HCT116 (cell line): Measurements from ENCODE around the gene PIP5KL1.

ENCODE experiments used
- CTCF ChIP-seq, 3 experiments: fragments of 200-600 bp in 1 of 3; sonication (generic) in 1 of 3; IDR thresholded peaks in 2 of 3; conservative IDR thresholded peaks in 1 of 3; 2 replicates each; pipeline ENCODE4 v1.5.1; 2012 to 2017; ENCODE audit warnings: low read depth in 2 of 3, low read length in 2 of 3, antibody characterized with exemption in 1 of 3, borderline replicate concordance in 1 of 3, control low read depth in 1 of 3, mild to moderate bottlenecking in 1 of 3, mixed read lengths in 1 of 3, mixed run types in 1 of 3, moderate library complexity in 1 of 3; ENCODE audit not compliant: insufficient read depth in 1 of 3
- REST ChIP-seq: IDR thresholded peaks from 2 replicates; pipeline ENCODE4 v1.6.1; 2012; ENCODE audit warnings: low read depth
- YY1 ChIP-seq: IDR thresholded peaks from 2 replicates; pipeline ENCODE4 v1.6.1; 2011; ENCODE audit warnings: low read length, low read depth, moderate library complexity, mild to moderate bottlenecking; ENCODE audit not compliant: insufficient replicate concordance; ENCODE audit errors: extremely low read depth
- ZBTB33 ChIP-seq: IDR thresholded peaks from 2 replicates; pipeline ENCODE4 v1.6.1; 2011; ENCODE audit warnings: mild to moderate bottlenecking, low read length, moderate library complexity; ENCODE audit not compliant: insufficient replicate concordance; ENCODE audit errors: extremely low read depth

DNA sequence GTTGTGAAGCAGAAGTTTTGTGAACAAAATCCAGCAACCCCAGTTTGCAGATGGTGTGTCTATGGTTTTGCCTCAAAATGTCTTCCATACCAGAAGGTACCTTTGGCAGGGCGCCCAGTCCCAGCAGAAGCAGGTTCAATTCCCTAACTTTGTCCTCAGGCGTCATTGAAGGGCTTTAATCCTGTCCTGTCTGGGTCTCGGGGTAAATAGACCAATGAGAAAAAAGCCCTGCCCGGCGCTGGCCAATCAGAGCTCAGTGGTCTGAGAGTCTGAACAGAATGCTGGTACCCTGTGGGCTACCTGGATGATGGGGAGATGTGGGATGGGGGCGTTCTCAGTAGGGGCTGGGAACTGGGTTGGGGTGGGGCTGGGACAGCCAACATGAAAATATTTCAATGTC lies 7.5 kb downstream of the PIP5KL1 start:
- TF ChIP-seq CTCF (IDR thresholded peaks at IDR 0.05 in 2 of 3, conservative IDR thresholded peaks at IDR 0.05 in 1 of 3; ENCODE audit: borderline replicate concordance in 1 of 3, insufficient read depth in 1 of 3, low read depth in 2 of 3, low read length in 2 of 3), result no peak
- TF ChIP-seq ZBTB33, result no peak
- no peak for TF ChIP-seq YY1
- TF ChIP-seq REST, result no peak
